Motor neuron (in vitro differentiated cells): ENCODE results near the gene CBX1. TPM values are rescaled to one million over a fixed set of nuclear protein-coding genes. Genes with fewer than 3 reads are reported as not detected.
A peak's percentile ranks its signal among the peaks of the same experiment; 100 is the strongest.

Experiments used
- ATAC-seq, 8 experiments: fragments of 200-7000 bp; cut with Tn5 transposase; replicated peaks in 6 of 8; 2 replicates each; pipeline ENCODE4 v1.8.0; 2021; ENCODE audit warnings: mild to moderate bottlenecking in 8 of 8, moderate library complexity in 8 of 8
- H3K27ac ChIP-seq, 2 donors: fragments of 250-450 bp; sonication (Bioruptor Pico); 2 replicates each; pipeline ENCODE4 v1.9.0; 2021; ENCODE audit warnings: antibody characterized with exemption in 2 of 2, mild to moderate bottlenecking in 2 of 2, moderate library complexity in 1 of 2
- H3K4me1 ChIP-seq, 2 donors: fragments of 250-450 bp; sonication (Bioruptor Pico); replicated peaks in 1 of 2; 2 replicates each; pipeline ENCODE4 v1.6.1; 2021; ENCODE audit warnings: antibody characterized with exemption in 2 of 2, mild to moderate bottlenecking in 2 of 2, moderate library complexity in 1 of 2
- H3K4me3 ChIP-seq, 5 donors: fragments of 250-450 bp; sonication (Bioruptor Pico); 2 replicates each; pipeline ENCODE4 v1.9.0; 2021; ENCODE audit warnings: antibody characterized with exemption in 5 of 5, mild to moderate bottlenecking in 5 of 5, moderate library complexity in 4 of 5
- WGBS, 10 experiments: fragments of 450-650 bp; shearing (Covaris generic); methylation state at CpG; one replicate each; pipeline ENCODE4 v1.0.0; 2022; 5-methylcytosine and 5-hydroxymethylcytosine counted together
- in situ Hi-C, 9 experiments: fragments of 400-800 bp; cut with MboI; loops; one replicate each; pipeline ENCODE4 v1.15.0; 2021; ENCODE audit warnings: low sequenced_read_pairs in 9 of 9, low pct_unique_long_range_greater_than_20kb in 2 of 9; ENCODE audit not compliant: unreplicated experiment in 9 of 9
- total RNA-seq, 8 experiments: library from RNA; unstranded; fragments of 300-600 nt; gene quantifications; 2 replicates each; pipeline versions ENCODE4 v1.2.3 to v1.2.4, GENCODE V29; 2022

The CBX1 gene
- total RNA-seq, 8 experiments from 2014 or later = 25.0 to 204 (median 134) TPM

DNA sequence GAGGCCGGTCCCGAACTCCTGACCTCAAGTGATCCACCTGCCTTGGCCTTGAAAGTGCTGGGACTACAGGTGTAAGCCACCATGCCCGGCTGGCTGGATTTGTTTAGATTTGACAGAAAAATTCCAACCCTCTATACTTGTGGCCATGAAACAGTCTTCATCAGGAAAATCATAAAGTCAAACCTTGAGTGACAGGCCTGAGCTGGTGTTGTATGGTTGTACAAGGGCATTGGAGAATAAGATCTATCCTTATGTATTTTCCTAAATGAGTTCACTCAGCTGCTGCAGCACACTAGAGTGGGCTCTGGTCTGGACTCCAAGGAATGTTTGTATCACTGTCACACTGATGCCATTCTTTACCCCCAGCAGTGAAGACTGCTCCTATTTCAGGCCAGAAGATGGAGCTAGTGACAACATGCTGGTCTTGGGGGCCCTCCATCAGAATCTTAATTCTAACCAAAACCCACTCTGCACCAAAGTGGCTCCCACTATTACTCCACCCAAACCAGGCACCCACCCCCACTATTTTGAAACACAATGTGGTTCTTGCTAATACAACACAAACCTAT, 33.7 kb upstream of the CBX1 start:
- ATAC-seq = peak in 2 of 8 experiments; percentile 22 to 26
- in situ Hi-C loops = loop anchor here in 1 of 9 experiments (25.0 kb wide), 1 partner anchor 98 kb away; the partner anchor contains the start of genes COPZ2 and NFE2L1
- Histone ChIP-seq H3K4me3 (no peak overlapping the region), H3K27ac (no peak overlapping the region), H3K4me1 (peaks cover 7 to 17% of the 10 kb centered on the region in 2 donors)
- 80 to 100% (median 92%) methylated on average over 1 to 2 of the region's 3 CpGs; no CpG with 5 or more reads in 7 of the 10 experiments for WGBS, 10 experiments

DNA sequence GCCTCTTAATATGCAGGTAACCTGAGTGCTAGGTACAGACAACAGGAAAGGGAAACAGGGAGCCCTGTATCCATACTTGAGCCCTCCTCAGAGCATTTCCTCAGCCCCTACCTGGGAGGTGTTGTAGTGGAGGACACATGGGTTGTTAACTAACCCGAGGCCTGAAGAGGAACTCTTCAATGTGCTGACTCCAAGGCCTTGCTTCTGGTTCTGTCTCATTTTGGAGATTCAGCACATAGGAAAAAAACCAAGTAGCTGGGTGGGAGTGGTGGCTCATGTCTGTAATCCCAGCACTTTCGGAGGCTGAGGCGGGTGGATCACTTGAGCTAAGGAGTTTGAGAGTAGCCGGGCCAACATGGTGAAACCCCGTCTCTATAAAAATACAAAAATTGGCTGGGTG, 31.1 kb upstream of the CBX1 start:
- in situ Hi-C loops = loop anchor here in 1 of 9 experiments (25.0 kb wide), 1 partner anchor 95 kb away; the partner anchor contains the start of genes COPZ2 and NFE2L1
- H3K4me1 ChIP-seq = peaks cover 2 to 8% of the 10 kb centered on the region in 2 donors
- ATAC-seq = no peak
- 0 to 100% (median 88%) methylated on average over 1 to 3 of the region's 5 CpGs; no CpG with 5 or more reads in 7 of the 10 experiments for WGBS, 10 experiments
- H3K27ac ChIP-seq = no peak overlapping the region
- no peak overlapping the region for H3K4me3 ChIP-seq

DNA sequence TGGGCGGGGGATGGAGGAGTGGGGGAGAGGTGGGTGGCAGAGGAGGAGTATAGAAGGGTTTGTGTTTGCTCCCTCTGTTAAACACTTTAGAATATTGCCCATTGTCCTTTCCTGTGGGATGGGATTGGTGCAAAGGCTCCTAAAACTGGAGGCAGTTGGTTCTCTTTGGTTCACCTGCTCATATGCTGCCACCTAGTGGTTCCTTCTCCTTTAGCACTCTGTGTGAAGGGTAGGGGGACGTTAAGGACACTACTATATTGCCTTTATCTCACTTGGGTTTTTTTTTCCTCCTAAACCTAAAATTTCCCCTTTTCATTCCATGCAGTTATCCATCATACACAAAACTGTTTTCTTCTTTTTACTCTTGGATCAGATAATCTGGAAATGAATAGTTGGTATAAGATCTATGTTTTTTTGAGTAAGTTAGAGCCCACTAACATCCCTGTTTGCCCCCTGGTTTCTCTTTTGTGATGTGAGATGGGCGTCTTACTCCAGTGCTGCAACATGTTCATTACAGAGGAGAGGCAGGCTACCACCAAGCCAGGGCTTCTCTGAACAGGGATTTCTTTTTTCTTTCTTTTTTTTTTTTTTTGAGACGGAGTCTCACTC, 30.0 kb upstream of the CBX1 start:
- in situ Hi-C loops = loop anchor here in 1 of 9 experiments (25.0 kb wide), 1 partner anchor 94 kb away; the partner anchor contains the start of genes COPZ2 and NFE2L1
- Histone ChIP-seq H3K4me3 (no peak overlapping the region), H3K4me1 (peaks cover 0 to 4% of the 10 kb centered on the region in 2 donors), H3K27ac (no peak overlapping the region)
- ATAC-seq = peak; percentile 80 to 97 (median 92)
- 0 to 100% (median 0%) methylated on average over 1 to 3 of the region's 4 CpGs; no CpG with 5 or more reads in 2 of the 10 experiments for WGBS, 10 experiments

GRCh38 chr17:48129981-48130380, 28.7 kb upstream of the CBX1 start:
- WGBS, 10 experiments = 0 to 90% (median 69%) methylated on average over 1 to 4 of the region's 5 CpGs; no CpG with 5 or more reads in 3 of the 10 experiments
- Histone ChIP-seq H3K27ac (no peak overlapping the region), H3K4me1 (peaks cover 6% of the 10 kb centered on the region in 2 donors), H3K4me3 (no peak overlapping the region)
- in situ Hi-C loops = loop anchor here in 1 of 9 experiments (25.0 kb wide), 1 partner anchor 93 kb away; the partner anchor contains the start of genes COPZ2 and NFE2L1
- ATAC-seq = no peak

DNA sequence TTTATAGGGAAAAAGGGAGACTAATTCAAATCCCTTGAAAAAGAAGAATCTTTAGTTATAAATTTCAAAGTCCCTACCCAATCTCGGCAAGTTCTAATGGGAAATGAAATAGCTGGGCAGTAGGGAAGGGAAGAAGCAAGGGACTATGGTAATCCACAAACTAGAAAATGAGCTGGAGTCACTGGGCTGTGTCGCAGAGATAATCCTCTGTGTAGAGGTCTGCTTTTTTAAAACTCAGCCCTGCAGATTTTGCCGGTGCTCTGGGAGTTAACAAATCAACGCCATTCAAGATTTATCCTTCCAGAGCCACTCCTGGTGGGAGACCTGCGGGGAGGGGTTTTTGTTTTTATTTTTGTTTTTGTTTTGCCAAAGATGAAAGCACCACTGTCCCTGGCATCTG, 27.1 kb upstream of the CBX1 start:
- ATAC-seq = no peak
- 20 to 69% (median 47%) methylated on average over 1 to 5 of the region's 5 CpGs; no CpG with 5 or more reads in 1 of the 10 experiments for whole genome bisulfite sequencing, 10 experiments
- Histone ChIP-seq H3K4me3 (no peak overlapping the region), H3K27ac (no peak overlapping the region), H3K4me1 (peaks cover 6 to 10% of the 10 kb centered on the region in 2 donors)
- in situ Hi-C loops = loop anchor here in 1 of 9 experiments (25.0 kb wide), 1 partner anchor 91 kb away; the partner anchor contains the start of genes COPZ2 and NFE2L1

GRCh38 chr17:48127371-48128051, 26.2 kb upstream of the CBX1 start:
- peaks cover 14 to 19% of the 10 kb centered on the region in 2 donors for H3K4me1 ChIP-seq
- peak in 3 of 8 experiments; percentile 24 to 75 (median 60) for ATAC-seq
- H3K27ac ChIP-seq = no peak overlapping the region
- WGBS, 10 experiments = 0 to 100% (median 80%) methylated on average over 1 to 7 of the region's 9 CpGs; no CpG with 5 or more reads in 5 of the 10 experiments
- in situ Hi-C loops = loop anchor here in 1 of 9 experiments (25.0 kb wide), 1 partner anchor 90 kb away; the partner anchor contains the start of genes COPZ2 and NFE2L1
- H3K4me3 ChIP-seq = no peak overlapping the region

GRCh38 chr17:48126532-48126850, 25.2 kb upstream of the CBX1 start:
- 49 to 100% (median 72%) methylated on average over 1 to 6 of the region's 7 CpGs; no CpG with 5 or more reads in 2 of the 10 experiments for WGBS, 10 experiments
- peaks cover 22 to 29% of the 10 kb centered on the region in 2 donors for H3K4me1 ChIP-seq
- H3K27ac ChIP-seq = peak overlapping the region in 1 of 2 donors; percentile 54
- no peak overlapping the region for H3K4me3 ChIP-seq
- ATAC-seq = no peak
- in situ Hi-C loops = loop anchor here in 1 of 9 experiments (25.0 kb wide), 1 partner anchor 89 kb away; the partner anchor contains the start of genes COPZ2 and NFE2L1

- in situ Hi-C loops = loop anchor here in 1 of 9 experiments (25.0 kb wide), 1 partner anchor 89 kb away; the partner anchor contains the start of genes COPZ2 and NFE2L1
- H3K27ac ChIP-seq = peak overlapping the region; percentile 40 to 54
- WGBS, 10 experiments = 10 to 100% (median 72%) methylated on average over 1 to 6 of the region's 9 CpGs; no CpG with 5 or more reads in 1 of the 10 experiments
- no peak overlapping the region for H3K4me3 ChIP-seq
- ATAC-seq = peak in 2 of 8 experiments; percentile 4 to 35
- H3K4me1 ChIP-seq = peaks cover 22 to 31% of the 10 kb centered on the region in 2 donors
Observed at GRCh38 chr17:48125829-48126531, 24.7 kb upstream of the CBX1 start.

DNA sequence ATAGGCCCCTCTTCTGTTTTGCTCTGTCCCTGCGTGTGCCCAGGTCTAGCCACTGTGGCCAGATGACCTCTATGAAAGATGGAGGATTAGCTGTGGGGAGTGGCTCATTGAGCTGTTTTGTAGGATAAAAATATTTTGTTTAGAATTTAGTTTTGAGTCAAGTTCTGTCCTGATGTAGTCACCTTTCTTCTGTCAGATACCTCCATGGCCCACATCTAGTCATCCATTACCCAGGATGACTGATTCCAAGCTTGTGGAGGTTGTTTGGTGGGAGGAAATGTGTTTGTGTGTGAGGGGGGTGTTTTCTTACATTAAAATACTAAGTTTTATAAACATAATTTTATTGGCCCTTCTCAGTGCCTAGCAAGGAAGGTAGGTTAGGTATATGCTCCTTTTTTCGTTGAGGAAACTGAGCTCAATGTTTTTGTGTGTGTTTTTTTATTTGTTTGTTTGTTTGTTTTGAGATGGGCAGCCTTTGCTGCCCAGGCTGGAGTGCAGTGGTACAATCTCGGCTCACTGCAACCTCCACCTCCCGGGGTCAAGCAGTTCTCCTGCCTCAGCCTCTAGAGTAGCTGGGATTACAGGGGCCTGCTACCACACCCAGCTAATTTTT, 22.6 kb upstream of the CBX1 start:
- in situ Hi-C loops = no loop called here
- no peak for ATAC-seq
- WGBS, 10 experiments = 69 to 100% (median 93%) methylated on average over 1 to 3 of the region's 4 CpGs; no CpG with 5 or more reads in 1 of the 10 experiments
- Histone ChIP-seq H3K27ac (no peak overlapping the region), H3K4me3 (no peak overlapping the region), H3K4me1 (peaks cover 22 to 31% of the 10 kb centered on the region in 2 donors)

DNA sequence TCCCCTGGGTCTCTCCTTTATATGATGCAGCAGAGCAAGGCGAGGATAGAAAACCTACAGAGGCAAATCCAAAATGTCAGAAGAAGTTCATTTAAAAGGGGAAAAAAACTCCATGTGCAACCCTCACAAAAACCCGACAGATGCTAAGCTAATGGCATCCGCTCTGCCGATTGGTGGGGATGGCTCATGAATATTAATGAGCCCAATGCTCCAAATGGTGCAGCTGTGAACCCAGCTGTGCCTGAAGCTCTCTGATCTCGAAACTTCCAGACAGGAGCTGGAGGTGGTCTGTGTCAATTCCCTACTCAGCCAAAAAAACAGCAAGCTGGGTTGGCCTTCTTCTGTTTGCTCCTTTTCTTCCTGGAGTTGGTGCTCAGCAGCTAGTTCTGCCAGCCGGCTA, 21.8 kb upstream of the CBX1 start:
- WGBS, 10 experiments = 10 to 75% (median 62%) methylated on average over 1 to 6 of the region's 6 CpGs; no CpG with 5 or more reads in 1 of the 10 experiments
- in situ Hi-C loops = no loop called here
- peaks cover 22 to 31% of the 10 kb centered on the region in 2 donors for H3K4me1 ChIP-seq
- no peak overlapping the region for H3K4me3 ChIP-seq
- peak in 5 of 8 experiments; percentile 18 to 56 (median 52) for ATAC-seq
- peak overlapping the region in 1 of 2 donors; percentile 80 for H3K27ac ChIP-seq

GRCh38 chr17:48122665-48123045, 21.4 kb upstream of the CBX1 start:
- in situ Hi-C loops = no loop called here
- WGBS, 10 experiments = 53 to 100% (median 88%) methylated on average over 1 to 3 of the region's 3 CpGs; no CpG with 5 or more reads in 2 of the 10 experiments
- H3K4me3 ChIP-seq = no peak overlapping the region
- peaks cover 22 to 31% of the 10 kb centered on the region in 2 donors for H3K4me1 ChIP-seq
- peak overlapping the region in 1 of 2 donors; percentile 80 for H3K27ac ChIP-seq
- ATAC-seq = peak in 5 of 8 experiments; percentile 52 to 75 (median 71)
